ENCODE results near the gene ARL3.

DNA sequence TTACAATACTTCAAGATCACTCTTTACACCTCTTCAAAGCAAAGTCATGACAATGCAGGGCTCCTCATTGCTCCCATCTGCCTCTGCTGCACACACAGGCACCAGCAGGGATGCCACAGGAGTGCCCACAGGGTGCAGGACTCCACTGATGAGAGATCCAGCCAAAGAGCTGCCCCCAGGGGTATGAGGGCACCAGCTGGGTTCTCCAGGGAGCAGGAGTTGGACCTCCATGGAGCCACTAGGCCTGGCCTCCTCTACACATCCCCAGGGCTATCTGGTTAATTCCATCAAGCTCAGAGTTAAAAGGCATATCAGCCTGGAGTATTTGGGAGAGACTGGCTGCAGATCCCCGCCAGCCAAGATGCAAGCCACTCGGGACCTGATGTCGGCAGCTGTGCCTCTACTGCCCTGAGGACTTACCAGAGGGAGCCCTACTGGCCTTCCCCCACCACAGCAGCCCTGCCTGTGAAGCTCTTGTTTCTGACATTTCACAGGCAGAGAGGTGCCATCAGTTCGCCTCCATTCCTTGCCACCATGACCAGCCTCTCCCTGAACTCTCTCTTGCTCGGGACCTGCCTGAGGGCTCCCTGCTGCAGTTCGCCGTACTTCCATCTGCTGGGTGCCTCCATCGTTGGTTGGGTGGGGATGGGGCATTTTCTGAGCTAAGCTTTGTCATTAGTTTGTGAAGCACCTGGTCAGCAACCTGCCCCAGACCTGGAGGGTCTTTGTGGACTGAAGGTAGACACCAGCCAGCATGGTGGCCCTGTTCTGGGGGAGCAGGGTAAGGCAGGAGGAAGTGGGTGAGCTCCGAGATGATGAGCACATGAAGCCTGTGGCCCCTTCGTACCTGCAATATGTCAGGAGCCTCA, 82.4 kb downstream of the ARL3 start:
- TF ChIP-seq CTCF (IDR thresholded peaks at IDR 0.05) (no peak), POLR2A (IDR thresholded peaks at IDR 0.05) (no peak)
